OCI-LY3 (cell line): Measurements from ENCODE around the gene CUX1.

ENCODE experiments used
- H2AFZ ChIP-seq: fragments of 200-600, 300-600 bp; shearing (Covaris generic); 2 replicates; pipeline ENCODE4 v1.6.0; 2014; ENCODE audit warnings: antibody characterized with exemption, low read depth, low read length
- H3K27ac ChIP-seq: fragments of 200-600, 300-600 bp; sonication (generic); 2 replicates; pipeline ENCODE4 v1.5.1; 2014; ENCODE audit warnings: mild to moderate bottlenecking, low read length, moderate library complexity, mixed read lengths
- H3K27me3 ChIP-seq: fragments of 200-600, 300-600 bp; sonication (generic); 2 replicates; pipeline ENCODE4 v1.6.1; 2014; ENCODE audit warnings: low read depth, low read length, mixed read lengths
- H3K36me3 ChIP-seq: fragments of 200-600, 300-600 bp; sonication (generic); replicated peaks from 2 replicates; pipeline ENCODE3; 2014; ENCODE audit warnings: low read depth, low read length, mixed read lengths
- H3K4me1 ChIP-seq: fragments of 300-600, 200-600 bp; sonication (generic); 2 replicates; pipeline ENCODE4 v1.6.1; 2014; ENCODE audit warnings: low read length, mixed read lengths
- H3K4me2 ChIP-seq: fragments of 200-600, 300-600 bp; sonication (generic); 2 replicates; pipeline ENCODE4 v1.6.1; 2014; ENCODE audit warnings: low read length, mixed read lengths
- H3K4me3 ChIP-seq: fragments of 300-600, 200-600 bp; sonication (generic); 2 replicates; pipeline ENCODE4 v1.5.1; 2014; ENCODE audit warnings: antibody characterized with exemption, mild to moderate bottlenecking, low read length, moderate library complexity
- H3K79me2 ChIP-seq: fragments of 300-600, 200-600 bp; shearing (Covaris generic); 2 replicates; pipeline ENCODE4 v1.6.1; 2014; ENCODE audit warnings: mild to moderate bottlenecking, low read length, mixed read lengths
- H3K9ac ChIP-seq: fragments of 300-600, 200-600 bp; shearing (Covaris generic); 2 replicates; pipeline ENCODE4 v1.6.0; 2014; ENCODE audit warnings: mild to moderate bottlenecking, low read length, moderate library complexity
- H3K9me3 ChIP-seq: fragments of 200-600, 300-600 bp; shearing (Covaris generic); 2 replicates; pipeline ENCODE4 v1.6.1; 2014; ENCODE audit warnings: low read length, mixed read lengths; ENCODE audit not compliant: insufficient read depth
- H4K20me1 ChIP-seq: fragments of 200-600, 300-600 bp; sonication (generic); 2 replicates; pipeline ENCODE4 v1.6.1; 2016; ENCODE audit warnings: low read length, mixed read lengths; ENCODE audit not compliant: insufficient read depth
- EZH2phosphoT487 ChIP-seq: fragments of 200-600 bp; shearing (Covaris generic); IDR thresholded peaks from 2 replicates; pipeline ENCODE4 v1.6.1; 2018; ENCODE audit warnings: antibody characterized with exemption, mixed run types, low read depth
- TF ChIP-seq, protein P1 (sequence below): fragments of 200-600, 300-600 bp; sonication (generic); IDR thresholded peaks from 2 replicates; pipeline ENCODE4 v1.5.1; 2014; ENCODE audit warnings: antibody characterized with exemption, low read length, low read depth

Gene CUX1

DNA sequence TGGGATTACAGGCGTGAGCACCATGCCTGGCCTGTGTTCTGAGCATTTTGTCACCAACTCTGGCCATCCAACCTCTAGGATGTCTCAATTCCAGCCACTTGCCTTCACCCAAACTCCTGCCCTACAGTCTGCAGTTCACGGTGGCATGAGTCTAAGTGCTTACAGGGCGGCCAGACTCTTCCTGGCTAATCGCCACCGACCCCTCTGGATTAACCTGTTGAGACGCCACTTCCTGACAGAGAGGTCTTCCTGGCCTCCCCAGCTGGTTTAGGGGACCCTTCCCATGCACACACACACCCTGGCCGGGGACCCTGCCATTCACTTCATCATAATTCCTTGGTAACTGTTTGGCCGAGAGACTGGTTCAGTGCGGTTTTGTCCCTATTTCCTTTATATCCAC, 257.7 kb downstream of the CUX1 start:
- no peak overlapping the region for H2AFZ ChIP-seq
- no peak overlapping the region for H3K27ac ChIP-seq
- no peak overlapping the region for H3K4me3 ChIP-seq
- H3K9ac ChIP-seq: no peak overlapping the region
- H3K36me3 ChIP-seq: peaks cover 19% of the 10 kb centered on the region
- no peak overlapping the region for H3K4me2 ChIP-seq
- TF ChIP-seq, protein P1, sequence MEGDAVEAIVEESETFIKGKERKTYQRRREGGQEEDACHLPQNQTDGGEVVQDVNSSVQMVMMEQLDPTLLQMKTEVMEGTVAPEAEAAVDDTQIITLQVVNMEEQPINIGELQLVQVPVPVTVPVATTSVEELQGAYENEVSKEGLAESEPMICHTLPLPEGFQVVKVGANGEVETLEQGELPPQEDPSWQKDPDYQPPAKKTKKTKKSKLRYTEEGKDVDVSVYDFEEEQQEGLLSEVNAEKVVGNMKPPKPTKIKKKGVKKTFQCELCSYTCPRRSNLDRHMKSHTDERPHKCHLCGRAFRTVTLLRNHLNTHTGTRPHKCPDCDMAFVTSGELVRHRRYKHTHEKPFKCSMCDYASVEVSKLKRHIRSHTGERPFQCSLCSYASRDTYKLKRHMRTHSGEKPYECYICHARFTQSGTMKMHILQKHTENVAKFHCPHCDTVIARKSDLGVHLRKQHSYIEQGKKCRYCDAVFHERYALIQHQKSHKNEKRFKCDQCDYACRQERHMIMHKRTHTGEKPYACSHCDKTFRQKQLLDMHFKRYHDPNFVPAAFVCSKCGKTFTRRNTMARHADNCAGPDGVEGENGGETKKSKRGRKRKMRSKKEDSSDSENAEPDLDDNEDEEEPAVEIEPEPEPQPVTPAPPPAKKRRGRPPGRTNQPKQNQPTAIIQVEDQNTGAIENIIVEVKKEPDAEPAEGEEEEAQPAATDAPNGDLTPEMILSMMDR: no peak
- no peak for TF ChIP-seq EZH2phosphoT487
- H3K9me3 ChIP-seq: no peaks in the 10 kb centered on the region
- H3K27me3 ChIP-seq: no peaks in the 10 kb centered on the region
- H4K20me1 ChIP-seq: no peaks in the 10 kb centered on the region
- H3K4me1 ChIP-seq: no peaks in the 10 kb centered on the region
- no peaks in the 10 kb centered on the region for H3K79me2 ChIP-seq

DNA sequence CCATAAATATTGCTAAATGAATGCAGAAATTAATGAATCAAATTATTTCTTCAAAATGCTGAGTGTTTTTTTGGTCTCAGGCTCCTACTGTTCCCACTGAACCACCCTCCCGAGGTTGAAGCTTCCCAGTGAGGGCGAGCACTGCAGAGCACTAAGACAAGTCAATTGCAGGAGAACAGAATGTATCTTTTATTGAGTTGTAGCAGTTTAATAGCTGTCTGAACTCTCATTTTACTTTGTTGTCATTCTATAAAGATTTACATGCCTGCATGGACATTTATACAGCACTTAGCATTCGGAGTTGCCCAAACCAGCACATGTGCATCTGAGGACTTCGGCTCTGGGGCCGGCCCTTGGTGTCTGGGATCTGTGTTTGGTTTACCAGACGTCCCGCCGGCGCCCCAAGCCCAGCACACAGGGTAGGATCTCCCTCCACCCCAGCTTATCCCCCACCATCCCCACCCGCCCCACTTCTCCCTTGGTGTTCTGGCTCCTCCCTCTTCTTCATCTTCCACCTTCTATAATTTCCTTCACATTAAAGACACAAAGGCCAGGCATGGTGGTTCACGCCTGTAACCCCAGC, 258.2 kb downstream of the CUX1 start:
- no peak overlapping the region for H3K9ac ChIP-seq

DNA sequence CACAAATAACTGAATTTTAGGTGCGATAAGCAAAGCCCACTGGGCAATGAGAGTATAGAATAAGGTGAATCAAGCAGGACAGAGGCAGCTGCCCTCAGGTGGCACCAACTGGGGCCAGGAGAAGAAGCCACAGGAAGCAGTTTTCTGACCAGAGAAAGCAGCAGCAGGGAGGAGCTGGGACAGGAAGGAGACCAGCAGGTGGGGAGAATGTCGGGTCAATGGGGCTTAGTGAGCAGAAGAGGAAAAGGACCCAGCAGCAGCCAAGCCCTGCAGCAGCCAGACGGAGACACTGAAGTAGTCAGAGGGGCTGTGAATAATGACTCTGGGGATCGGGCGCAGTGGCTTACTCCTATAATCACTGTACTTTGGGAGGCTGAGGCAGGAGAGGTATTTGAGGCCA, 259.7 kb downstream of the CUX1 start:
- Histone ChIP-seq H3K9me3 (no peaks in the 10 kb centered on the region), H3K79me2 (no peaks in the 10 kb centered on the region), H2AFZ (no peak overlapping the region), H3K4me3 (no peak overlapping the region), H3K4me2 (no peak overlapping the region), H3K27ac (no peak overlapping the region), H3K9ac (no peak overlapping the region), H3K27me3 (no peaks in the 10 kb centered on the region), H4K20me1 (no peaks in the 10 kb centered on the region), H3K4me1 (no peaks in the 10 kb centered on the region), H3K36me3 (peaks cover 9% of the 10 kb centered on the region)
- no peak for TF ChIP-seq EZH2phosphoT487
- TF ChIP-seq, protein P1: no peak

More for the DNA sequence above, 258.2 kb downstream of the CUX1 start:
- Histone ChIP-seq H3K36me3 (peaks cover 18% of the 10 kb centered on the region), H4K20me1 (no peaks in the 10 kb centered on the region), H3K27me3 (no peaks in the 10 kb centered on the region), H3K79me2 (no peaks in the 10 kb centered on the region), H3K9me3 (no peaks in the 10 kb centered on the region), H3K4me3 (no peak overlapping the region), H3K27ac (no peak overlapping the region), H2AFZ (no peak overlapping the region), H3K4me1 (no peaks in the 10 kb centered on the region), H3K4me2 (no peak overlapping the region)
- TF ChIP-seq, protein P1: no peak
- TF ChIP-seq EZH2phosphoT487: no peak

DNA sequence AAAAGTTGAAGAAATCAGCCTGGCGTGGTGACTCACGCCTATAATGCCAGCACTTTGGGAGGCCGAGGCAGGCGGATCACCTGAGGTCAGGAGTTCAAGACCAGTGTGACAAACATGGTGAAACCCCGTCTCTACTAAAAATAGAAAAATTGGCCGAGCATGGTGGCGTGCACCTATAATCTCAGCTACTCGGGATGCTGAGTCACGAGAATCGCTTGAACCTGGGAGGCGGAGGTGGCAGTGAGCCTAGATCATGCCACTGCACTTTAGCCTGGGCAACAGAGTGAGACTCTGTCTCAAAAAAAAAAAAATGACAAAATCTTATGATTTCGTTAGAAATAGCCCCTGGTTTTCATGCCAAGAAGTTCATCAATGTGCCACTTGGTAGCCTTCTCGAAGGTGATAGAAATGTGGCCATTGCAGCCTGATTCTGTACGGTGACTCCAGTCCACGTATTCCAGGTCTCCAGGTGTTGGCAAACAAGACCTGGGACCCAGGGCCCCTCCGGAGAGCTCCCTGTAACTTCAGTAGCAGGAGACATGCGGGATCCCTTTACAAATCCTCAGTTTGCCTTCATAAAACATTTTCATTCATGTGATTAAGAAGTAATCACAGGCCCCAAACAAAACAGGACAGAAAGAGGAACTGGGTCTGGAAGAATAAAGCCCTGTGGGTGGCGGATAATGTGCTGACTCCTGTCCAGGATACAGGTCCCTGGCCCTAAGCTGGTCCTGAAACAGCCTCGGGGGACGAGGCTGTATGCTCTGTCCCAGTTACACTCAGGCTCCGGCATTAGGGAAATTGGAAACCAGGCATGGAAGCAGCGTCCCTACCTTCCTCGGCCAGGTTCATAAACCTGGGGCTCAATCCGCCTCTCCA, 262.0 kb downstream of the CUX1 start:
- Histone ChIP-seq H3K9me3 (no peaks in the 10 kb centered on the region), H3K27me3 (no peaks in the 10 kb centered on the region), H3K79me2 (no peaks in the 10 kb centered on the region), H3K4me1 (no peaks in the 10 kb centered on the region), H3K4me3 (no peak overlapping the region), H2AFZ (no peak overlapping the region), H3K27ac (no peak overlapping the region), H3K4me2 (no peak overlapping the region), H3K9ac (no peak overlapping the region), H4K20me1 (no peaks in the 10 kb centered on the region), H3K36me3 (peaks cover 6% of the 10 kb centered on the region)
- no peak for TF ChIP-seq EZH2phosphoT487
- TF ChIP-seq, protein P1: no peak
